Activated T-helper 1 cell treated with anti-CD3 and anti-CD28 coated beads, Interleukin-2, amount 50 U/mL, for 16 hours (primary cell): ENCODE results near the gene REM1.
"Not testable (repeated sequence)": the region's sequence is repeated elsewhere in the genome, so short reads cannot be mapped to it uniquely, and the experiment has no call there.

Experiments
- DNase-seq, 2 donors: peaks; one replicate each; pipeline ENCODE4 v3.0.0-alpha.2; 2020; ENCODE audit warnings: low read depth in 1 of 2, low spot score in 1 of 2

Gene REM1

GRCh38 chr20:31484001-31484400 lies 8.9 kb downstream of the REM1 start:
- DNase-seq, result no peak

- no peak for DNase-seq
These were observed 10.6 kb downstream of the REM1 start for GRCh38 chr20:31485450-31486339.

- no peak for DNase-seq
These were observed 13.0 kb downstream of the REM1 start for GRCh38 chr20:31488115-31488514.

GRCh38 chr20:31489152-31489551 lies 14.1 kb downstream of the REM1 start:
- DNase-seq, result no peak

- no peak for DNase-seq
These were observed 15.7 kb downstream of the REM1 start for GRCh38 chr20:31490752-31491151.

GRCh38 chr20:31494131-31494530 lies 19.0 kb downstream of the REM1 start:
- no peak for DNase-seq

GRCh38 chr20:31496761-31497295 lies 21.7 kb downstream of the REM1 start:
- no peak for DNase-seq

- no peak for DNase-seq
These were observed 22.9 kb downstream of the REM1 start for GRCh38 chr20:31497838-31498540.

GRCh38 chr20:31500527-31500926 lies 25.4 kb downstream of the REM1 start:
- DNase-seq, result no peak

GRCh38 chr20:31502884-31503673 lies 28.0 kb downstream of the REM1 start:
- DNase-seq, result peak; percentile 53 to 62

GRCh38 chr20:31505903-31506302 lies 30.8 kb downstream of the REM1 start:
- DNase-seq, result no peak

- DNase-seq, result no peak
These were observed 33.6 kb downstream of the REM1 start for GRCh38 chr20:31508517-31509244.

GRCh38 chr20:31514154-31515071 lies 39.3 kb downstream of the REM1 start, which contains the start of gene HM13:
TSS of gene HM13 (plus strand) at chr20:31514442. CDS start at chr20:31514552, 110 bp downstream.
- peak; percentile 76 to 82 for DNase-seq

- DNase-seq, result no peak
These were observed 40.1 kb downstream of the REM1 start for GRCh38 chr20:31515072-31515774.

GRCh38 chr20:31515775-31516107 lies 40.7 kb downstream of the REM1 start:
- no peak for DNase-seq

- DNase-seq, result no peak
These were observed 41.1 kb downstream of the REM1 start for GRCh38 chr20:31516166-31516565.

- no peak for DNase-seq
These were observed 41.6 kb downstream of the REM1 start for GRCh38 chr20:31516651-31517050.

GRCh38 chr20:31517373-31517772 lies 42.3 kb downstream of the REM1 start:
- DNase-seq, result no peak

- DNase-seq, result not testable (repeated sequence)
These were observed 46.2 kb downstream of the REM1 start for GRCh38 chr20:31521267-31521666.
